ENCODE data around the gene WNT10A.

- no peak for TF ChIP-seq KAT7 (CRISPR knock-in tag; IDR thresholded peaks at IDR 0.05; ENCODE audit: borderline replicate concordance)
- TF ChIP-seq EZH2 (IDR thresholded peaks at IDR 0.05; ENCODE audit: borderline replicate concordance, low read depth, low read length): no peak
- no peak for TF ChIP-seq SIN3A (IDR thresholded peaks at IDR 0.05; ENCODE audit: borderline replicate concordance in 2 of 2, control insufficient read depth in 1 of 2, low read depth in 2 of 2, low read length in 2 of 2)
Measured at GRCh38 chr2:218880859-218881594, 375 bp downstream of the WNT10A start.

All from K562 (cell line).